ENCODE measurements around the gene PRM1. TPM values are rescaled to one million over a fixed set of nuclear protein-coding genes. Genes with fewer than 3 reads are reported as not detected.

PRM1 gene
- total RNA-seq, 1 donor from 2014 or later, result not detected

GRCh38 chr16:11235703-11235991 is 45.5 kb downstream of the PRM1 start:
- no peaks in the 10 kb centered on the region for H3K36me3 Mint-ChIP-seq (ENCODE audit: low read depth)
- peak overlapping the region; percentile 82 for H3K27ac Mint-ChIP-seq
- H3K27me3 Mint-ChIP-seq (ENCODE audit: low read depth), result no peaks in the 10 kb centered on the region
- no peak for DNase-seq (ENCODE audit: low spot score)
- no peaks in the 10 kb centered on the region for H3K9me3 Mint-ChIP-seq
- H3K4me1 Mint-ChIP-seq (ENCODE audit: low read depth), result peaks cover 76% of the 10 kb centered on the region
- H3K4me3 Mint-ChIP-seq (ENCODE audit: low read depth), result no peak overlapping the region
- intact Hi-C loops (cut with micrococcal nuclease), result no loop called here

GRCh38 chr16:11234884-11235702 is 46.0 kb downstream of the PRM1 start:
- H3K4me3 Mint-ChIP-seq (ENCODE audit: low read depth), result peak overlapping the region; percentile 2
- no peaks in the 10 kb centered on the region for H3K36me3 Mint-ChIP-seq (ENCODE audit: low read depth)
- peaks cover 71% of the 10 kb centered on the region for H3K4me1 Mint-ChIP-seq (ENCODE audit: low read depth)
- no peaks in the 10 kb centered on the region for H3K27me3 Mint-ChIP-seq (ENCODE audit: low read depth)
- DNase-seq (ENCODE audit: low spot score), result no peak
- no peaks in the 10 kb centered on the region for H3K9me3 Mint-ChIP-seq
- peak overlapping the region; percentile 82 for H3K27ac Mint-ChIP-seq
- intact Hi-C loops (cut with micrococcal nuclease), result loop anchor here (1.0 kb wide), 7 partner anchors 10 to 270 kb away; no protein-coding TSS in a partner anchor

- Mint-ChIP-seq H3K27me3 (ENCODE audit: low read depth) (no peaks in the 10 kb centered on the region), H3K36me3 (ENCODE audit: low read depth) (no peaks in the 10 kb centered on the region)
Measured at GRCh38 chr16:11233727-11234376, 47.3 kb downstream of the PRM1 start.

GRCh38 chr16:11232852-11233726 is 48.0 kb downstream of the PRM1 start:
- intact Hi-C loops (cut with micrococcal nuclease), result loop anchor here (1.0 kb wide), 2 partner anchors 128 to 181 kb away; no protein-coding TSS in a partner anchor
- DNase-seq (ENCODE audit: low spot score), result peak; percentile 91
- peak overlapping the region; percentile 98 for H3K27ac Mint-ChIP-seq
- no peaks in the 10 kb centered on the region for H3K36me3 Mint-ChIP-seq (ENCODE audit: low read depth)
- no peaks in the 10 kb centered on the region for H3K9me3 Mint-ChIP-seq
- H3K4me3 Mint-ChIP-seq (ENCODE audit: low read depth), result peak overlapping the region; percentile 56
- H3K27me3 Mint-ChIP-seq (ENCODE audit: low read depth), result no peaks in the 10 kb centered on the region
- H3K4me1 Mint-ChIP-seq (ENCODE audit: low read depth), result peaks cover 76% of the 10 kb centered on the region

More at GRCh38 chr16:11233727-11234376, 47.3 kb downstream of the PRM1 start:
- Mint-ChIP-seq H3K27ac (peak overlapping the region; percentile 98), H3K4me1 (ENCODE audit: low read depth) (peaks cover 74% of the 10 kb centered on the region), H3K9me3 (no peaks in the 10 kb centered on the region), H3K4me3 (ENCODE audit: low read depth) (peak overlapping the region; percentile 56)
- intact Hi-C loops (cut with micrococcal nuclease), result loop anchor here (1.0 kb wide), 9 partner anchors 9 to 269 kb away; no protein-coding TSS in a partner anchor
- DNase-seq (ENCODE audit: low spot score), result peak; percentile 62

- Mint-ChIP-seq H3K4me3 (ENCODE audit: low read depth) (peak overlapping the region; percentile 54), H3K36me3 (ENCODE audit: low read depth) (no peaks in the 10 kb centered on the region), H3K27me3 (ENCODE audit: low read depth) (no peaks in the 10 kb centered on the region), H3K27ac (peak overlapping the region; percentile 98), H3K9me3 (no peaks in the 10 kb centered on the region), H3K4me1 (ENCODE audit: low read depth) (peaks cover 75% of the 10 kb centered on the region)
- intact Hi-C loops (cut with micrococcal nuclease), result no loop called here
- no peak for DNase-seq (ENCODE audit: low spot score)
Measured at GRCh38 chr16:11232302-11232851, 48.8 kb downstream of the PRM1 start.

GRCh38 chr16:11231367-11231970 is 49.7 kb downstream of the PRM1 start:
- no peak for DNase-seq (ENCODE audit: low spot score)
- no peaks in the 10 kb centered on the region for H3K9me3 Mint-ChIP-seq
- intact Hi-C loops (cut with micrococcal nuclease), result no loop called here
- H3K36me3 Mint-ChIP-seq (ENCODE audit: low read depth), result no peaks in the 10 kb centered on the region
- no peaks in the 10 kb centered on the region for H3K27me3 Mint-ChIP-seq (ENCODE audit: low read depth)
- no peak overlapping the region for H3K4me3 Mint-ChIP-seq (ENCODE audit: low read depth)
- H3K4me1 Mint-ChIP-seq (ENCODE audit: low read depth), result peaks cover 67% of the 10 kb centered on the region
- peak overlapping the region; percentile 98 for H3K27ac Mint-ChIP-seq

Other genes starting within 250 kb of the PRM1 start
- 217 and 219 TPM in 2 replicates for gene SOCS1, start 25.1 kb downstream of the PRM1 start, total RNA-seq
- gene TNP2, start 12.0 kb downstream of the PRM1 start, total RNA-seq, result not detected in 2 replicates
- not detected in 2 replicates for gene PRM3, start 7.7 kb downstream of the PRM1 start, total RNA-seq
- gene PRM2, start 4.8 kb downstream of the PRM1 start, total RNA-seq, result not detected in 2 replicates
- gene RMI2, start 64.1 kb upstream of the PRM1 start, total RNA-seq, result 65.2 and 67.4 TPM in 2 replicates